ENCODE data around the gene ZC3HAV1. TPM values are rescaled to one million over a fixed set of nuclear protein-coding genes. Genes with fewer than 3 reads are reported as not detected.

Gene ZC3HAV1
- total RNA-seq, 1 donor from 2014 or later = 42.7 TPM

GRCh38 chr7:139035586-139036353 lies 73.8 kb downstream of the ZC3HAV1 start, which contains the start of gene ZC3HAV1L:
TSS of gene ZC3HAV1L (minus strand) at chr7:139036042. CDS start at chr7:139036017, 25 bp downstream.
- Mint-ChIP-seq H3K36me3 (ENCODE audit: unreplicated experiment) (no peaks in the 10 kb centered on the region), H3K27ac (ENCODE audit: unreplicated experiment) (no peak within 1 kb of the TSS), H3K9me3 (ENCODE audit: unreplicated experiment) (no peaks in the 10 kb centered on the region), H3K4me1 (ENCODE audit: unreplicated experiment) (no peaks in the 10 kb centered on the region), H3K4me3 (ENCODE audit: unreplicated experiment) (no peak within 1 kb of the TSS), H3K27me3 (ENCODE audit: unreplicated experiment) (peaks cover 12% of the 10 kb centered on the region)
- DNase-seq (ENCODE audit: extremely low spot score, unreplicated experiment) = peak; percentile 86
- TF ChIP-seq CTCF (IDR thresholded peaks at IDR 0.05) = no peak

- H3K27ac Mint-ChIP-seq (ENCODE audit: unreplicated experiment) = no peak overlapping the region
- no peaks in the 10 kb centered on the region for H3K4me1 Mint-ChIP-seq (ENCODE audit: unreplicated experiment)
- H3K36me3 Mint-ChIP-seq (ENCODE audit: unreplicated experiment) = no peaks in the 10 kb centered on the region
- no peak for TF ChIP-seq CTCF (IDR thresholded peaks at IDR 0.05)
- peaks cover 12% of the 10 kb centered on the region for H3K27me3 Mint-ChIP-seq (ENCODE audit: unreplicated experiment)
- no peak overlapping the region for H3K4me3 Mint-ChIP-seq (ENCODE audit: unreplicated experiment)
- DNase-seq (ENCODE audit: extremely low spot score, unreplicated experiment) = no peak
- no peaks in the 10 kb centered on the region for H3K9me3 Mint-ChIP-seq (ENCODE audit: unreplicated experiment)
Observed at GRCh38 chr7:139034855-139035585, 74.5 kb downstream of the ZC3HAV1 start.

- no peak for TF ChIP-seq CTCF (IDR thresholded peaks at IDR 0.05)
- Mint-ChIP-seq H3K9me3 (ENCODE audit: unreplicated experiment) (no peaks in the 10 kb centered on the region), H3K4me1 (ENCODE audit: unreplicated experiment) (no peaks in the 10 kb centered on the region), H3K36me3 (ENCODE audit: unreplicated experiment) (no peaks in the 10 kb centered on the region), H3K27ac (ENCODE audit: unreplicated experiment) (no peak overlapping the region), H3K4me3 (ENCODE audit: unreplicated experiment) (no peak overlapping the region), H3K27me3 (ENCODE audit: unreplicated experiment) (peaks cover 12% of the 10 kb centered on the region)
- DNase-seq (ENCODE audit: extremely low spot score, unreplicated experiment) = no peak
Observed at GRCh38 chr7:139034336-139034735, 75.2 kb downstream of the ZC3HAV1 start.

GRCh38 chr7:139033346-139034114 lies 76.0 kb downstream of the ZC3HAV1 start:
- Mint-ChIP-seq H3K27me3 (ENCODE audit: unreplicated experiment) (peaks cover 8% of the 10 kb centered on the region), H3K4me1 (ENCODE audit: unreplicated experiment) (no peaks in the 10 kb centered on the region), H3K36me3 (ENCODE audit: unreplicated experiment) (no peaks in the 10 kb centered on the region), H3K9me3 (ENCODE audit: unreplicated experiment) (no peaks in the 10 kb centered on the region), H3K4me3 (ENCODE audit: unreplicated experiment) (no peak overlapping the region), H3K27ac (ENCODE audit: unreplicated experiment) (no peak overlapping the region)
- DNase-seq (ENCODE audit: extremely low spot score, unreplicated experiment) = no peak
- TF ChIP-seq CTCF (IDR thresholded peaks at IDR 0.05) = no peak

Measured in osteocyte (in vitro differentiated cells).